Measurements from ENCODE around the gene SLC34A3.
"Not testable (repeated sequence)": the region's sequence is repeated elsewhere in the genome, so short reads cannot be mapped to it uniquely, and the experiment has no call there.

Gene SLC34A3

GRCh38 chr9:137255448-137256114, 24.9 kb downstream of the SLC34A3 start:
- peak in 1 of 2 donors; percentile 21 for DNase-seq (ENCODE audit: low read depth in 2 of 2)

DNA sequence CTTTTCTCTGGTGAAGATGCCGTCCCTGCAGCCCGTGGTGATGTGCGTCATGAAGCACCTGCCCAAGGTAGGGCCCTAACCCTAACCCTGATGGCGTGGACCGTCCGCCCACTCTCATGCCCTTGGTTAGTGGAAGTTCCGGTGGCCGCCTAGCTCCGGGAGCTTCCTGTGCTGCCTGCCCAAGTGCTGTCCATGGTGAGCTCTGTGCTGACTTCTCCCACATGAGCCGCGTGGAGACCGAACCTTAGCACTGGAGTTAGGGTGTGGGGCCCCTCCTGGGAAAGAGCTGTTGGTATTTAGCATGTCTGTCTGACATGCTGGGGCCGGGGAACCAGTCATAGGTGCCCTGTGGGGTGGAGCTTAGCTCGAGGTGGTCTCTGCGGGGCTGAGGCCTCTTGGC, 25.7 kb downstream of the SLC34A3 start:
- no peak for DNase-seq (ENCODE audit: low read depth in 2 of 2)

- no peak for DNase-seq (ENCODE audit: low read depth in 2 of 2)
Measured at GRCh38 chr9:137256856-137257255, 26.2 kb downstream of the SLC34A3 start.

GRCh38 chr9:137262173-137262908, 31.6 kb downstream of the SLC34A3 start:
- DNase-seq (ENCODE audit: low read depth in 2 of 2): not testable (repeated sequence)

DNA sequence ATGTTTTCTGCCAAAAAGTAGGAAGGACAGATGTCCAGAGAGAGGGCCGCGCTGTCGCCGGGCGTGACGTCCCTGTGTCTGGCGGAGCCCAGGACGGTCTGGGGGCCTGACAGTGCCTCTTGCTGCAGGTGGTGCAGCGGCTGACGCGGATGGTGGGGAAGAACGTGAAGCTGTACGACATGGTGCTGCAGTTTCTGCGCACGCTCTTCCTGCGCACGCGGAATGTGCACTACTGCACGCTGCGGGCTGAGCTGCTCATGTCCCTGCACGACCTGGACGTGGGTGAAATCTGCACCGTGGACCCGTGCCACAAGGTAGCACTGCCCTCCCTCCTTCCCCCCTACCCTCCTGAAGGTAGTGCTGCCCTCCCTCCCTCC, 32.2 kb downstream of the SLC34A3 start:
- DNase-seq (ENCODE audit: low read depth in 2 of 2): no peak

DNA sequence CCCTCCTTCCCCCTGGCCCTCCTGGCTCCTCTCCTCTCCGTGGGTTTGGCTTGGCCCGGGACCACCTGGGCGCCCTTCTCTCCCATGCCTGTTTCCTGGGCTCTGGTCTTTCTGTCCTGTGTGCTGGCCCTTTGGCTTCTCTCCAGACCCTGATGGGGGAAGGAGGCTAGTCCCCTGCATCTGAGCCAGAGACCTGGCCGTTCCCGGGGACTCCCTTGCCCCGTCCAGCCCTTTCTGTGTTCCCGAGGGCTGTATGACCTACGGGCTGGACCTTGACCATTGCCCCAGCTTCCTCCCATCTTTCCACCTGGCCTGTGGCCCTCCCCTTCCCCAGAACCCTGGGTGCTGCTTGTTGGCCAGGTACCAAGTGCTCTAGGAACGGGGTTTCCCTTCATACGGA, 32.8 kb downstream of the SLC34A3 start:
- no peak for DNase-seq (ENCODE audit: low read depth in 2 of 2)

- DNase-seq (ENCODE audit: low read depth in 2 of 2): no peak
Measured at GRCh38 chr9:137264067-137264466, 33.4 kb downstream of the SLC34A3 start.

DNA sequence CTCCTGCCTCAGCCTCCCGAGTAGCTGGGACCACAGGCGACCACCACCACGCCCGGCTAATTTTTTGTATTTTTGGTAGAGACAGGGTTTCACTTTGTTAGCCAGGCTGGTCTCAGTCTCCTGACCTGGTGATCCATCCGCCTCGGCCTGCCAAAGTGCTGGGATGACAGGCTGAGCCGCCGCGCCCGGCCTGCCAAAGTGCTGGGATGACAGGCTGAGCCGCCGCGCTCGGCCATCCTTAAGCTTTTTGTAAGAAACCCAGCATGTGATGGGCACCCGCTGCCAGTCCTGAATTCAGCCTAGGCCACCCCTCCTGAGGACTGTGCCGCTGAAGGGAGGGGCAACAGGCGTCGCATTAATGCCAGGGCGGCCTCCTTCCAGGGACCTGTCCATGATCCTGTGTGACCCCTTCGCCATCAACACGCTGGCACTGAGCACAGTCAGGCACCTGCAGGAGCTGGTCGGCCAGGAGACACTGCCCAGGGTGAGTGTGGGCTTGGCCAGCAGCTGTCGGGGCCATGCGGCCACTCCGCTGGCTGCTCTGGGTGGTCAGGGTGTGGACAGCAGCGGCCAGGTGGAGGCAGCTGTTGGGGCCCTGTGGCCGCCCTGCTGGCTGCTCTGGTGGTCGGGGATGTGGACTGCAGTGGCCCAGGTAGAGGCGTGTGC, 34.9 kb downstream of the SLC34A3 start:
- DNase-seq (ENCODE audit: low read depth in 2 of 2): no peak

GRCh38 chr9:137266162-137266527, 35.4 kb downstream of the SLC34A3 start:
- no peak for DNase-seq (ENCODE audit: low read depth in 2 of 2)

DNA sequence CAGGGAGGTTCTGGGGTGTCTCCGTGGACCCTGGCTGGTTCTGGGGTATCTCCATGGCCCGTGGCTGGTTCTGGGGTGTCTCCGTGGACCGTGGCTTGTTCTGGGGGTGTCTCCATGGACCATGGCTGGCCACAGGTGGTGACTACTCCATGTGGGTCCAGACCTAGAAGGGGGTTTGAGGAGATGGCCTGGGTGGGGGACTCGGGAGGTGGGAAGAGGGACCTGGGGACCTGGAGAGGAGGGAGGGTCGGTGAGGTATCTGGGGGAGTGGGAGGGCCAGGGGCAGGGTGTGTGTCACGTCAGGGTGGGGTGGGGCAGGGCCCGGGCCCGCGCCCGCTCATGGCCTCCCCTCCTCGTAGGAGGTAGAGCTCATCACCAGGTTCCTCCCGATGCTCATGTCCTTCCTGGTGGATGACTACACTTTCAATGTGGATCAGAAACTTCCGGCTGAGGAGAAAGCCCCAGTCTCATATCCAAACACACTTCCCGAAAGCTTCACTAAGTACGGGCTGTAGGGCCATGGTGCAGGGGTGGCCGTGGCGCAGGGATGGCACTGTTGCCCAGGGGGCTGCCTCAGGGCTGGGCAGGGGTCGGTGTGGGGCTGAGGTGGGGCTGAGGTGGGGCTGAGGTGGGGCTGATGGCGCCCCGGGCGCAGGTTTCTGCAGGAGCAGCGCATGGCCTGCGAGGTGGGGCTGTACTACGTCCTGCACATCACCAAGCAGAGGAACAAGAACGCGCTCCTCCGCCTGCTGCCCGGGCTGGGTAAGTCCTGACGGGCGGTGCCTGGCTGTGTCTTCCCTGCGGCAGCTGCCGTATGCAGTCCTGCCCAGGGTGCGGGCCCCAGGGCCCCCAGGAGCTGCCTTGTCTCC, 36.1 kb downstream of the SLC34A3 start:
- DNase-seq (ENCODE audit: low read depth in 2 of 2): no peak

DNA sequence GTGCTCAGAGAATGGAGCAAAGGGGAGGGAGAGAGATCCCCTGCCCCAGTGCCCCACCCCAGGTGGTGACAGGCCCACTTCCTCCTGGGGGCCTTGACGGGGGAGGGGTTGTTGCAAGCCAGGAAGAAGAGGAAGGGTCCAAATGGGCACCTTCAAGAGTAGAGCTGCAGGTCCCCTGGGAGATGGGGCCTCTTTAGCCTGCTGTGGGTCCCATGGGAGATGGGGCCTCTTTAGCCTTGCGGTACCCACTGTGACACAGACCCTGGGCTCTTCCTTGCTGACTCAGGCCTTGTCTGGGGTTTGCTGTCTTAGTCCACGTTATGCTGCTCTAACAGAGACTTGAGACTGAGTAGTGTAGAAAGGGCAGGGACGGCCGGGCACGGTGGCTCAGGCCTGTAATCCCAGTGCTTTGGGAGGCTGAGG, 37.2 kb downstream of the SLC34A3 start:
- no peak for DNase-seq (ENCODE audit: low read depth in 2 of 2)

GRCh38 chr9:137268538-137269201, 38.0 kb downstream of the SLC34A3 start:
- no peak for DNase-seq (ENCODE audit: low read depth in 2 of 2)

DNA sequence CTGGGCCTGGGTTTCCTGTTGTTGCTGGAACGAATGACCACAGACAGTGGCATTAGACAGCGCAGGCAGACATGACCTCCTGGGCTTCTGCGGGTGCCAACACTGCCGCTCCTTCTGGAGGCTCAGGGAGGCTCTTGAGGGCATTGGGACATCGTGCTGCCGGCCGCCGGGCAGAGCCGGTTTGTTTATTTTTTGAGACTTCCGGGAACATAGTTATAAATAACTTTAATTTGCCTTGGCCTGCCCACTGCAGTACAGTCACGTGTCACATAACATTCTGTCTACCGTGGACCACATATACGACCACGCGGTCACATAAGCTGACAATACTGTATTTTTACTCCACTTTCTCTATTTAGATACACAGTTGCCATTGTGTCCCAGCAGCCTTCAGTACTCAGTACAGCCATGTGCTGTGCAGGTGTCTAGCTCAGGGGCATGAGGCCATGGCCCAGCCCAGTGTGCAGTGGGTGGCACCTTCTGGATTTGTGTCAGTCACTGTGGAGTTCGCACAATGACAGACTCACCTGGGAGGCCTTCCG, 38.6 kb downstream of the SLC34A3 start:
- DNase-seq (ENCODE audit: low read depth in 2 of 2): no peak

GRCh38 chr9:137270929-137271695, 40.4 kb downstream of the SLC34A3 start:
- no peak for DNase-seq (ENCODE audit: low read depth in 2 of 2)

DNA sequence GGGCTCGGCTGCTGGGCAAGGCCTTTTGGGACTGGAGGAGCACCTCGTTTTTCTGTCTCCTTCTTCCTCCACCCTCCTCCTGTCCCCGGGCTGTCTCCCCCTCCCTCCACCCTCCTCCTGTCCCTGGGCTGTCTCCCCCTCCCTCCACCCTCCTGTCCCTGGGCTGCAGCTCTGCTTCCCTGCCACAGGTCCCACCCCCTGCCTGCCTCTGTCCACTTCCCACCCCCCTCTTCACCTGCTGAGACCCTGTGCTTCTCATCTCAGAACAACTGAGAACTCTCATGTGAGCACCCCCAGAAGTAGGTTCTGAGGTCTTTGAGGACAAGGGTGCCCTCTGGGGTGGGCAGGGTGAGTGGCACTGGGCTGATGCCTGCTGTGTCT, 41.0 kb downstream of the SLC34A3 start:
- no peak for DNase-seq (ENCODE audit: low read depth in 2 of 2)

DNA sequence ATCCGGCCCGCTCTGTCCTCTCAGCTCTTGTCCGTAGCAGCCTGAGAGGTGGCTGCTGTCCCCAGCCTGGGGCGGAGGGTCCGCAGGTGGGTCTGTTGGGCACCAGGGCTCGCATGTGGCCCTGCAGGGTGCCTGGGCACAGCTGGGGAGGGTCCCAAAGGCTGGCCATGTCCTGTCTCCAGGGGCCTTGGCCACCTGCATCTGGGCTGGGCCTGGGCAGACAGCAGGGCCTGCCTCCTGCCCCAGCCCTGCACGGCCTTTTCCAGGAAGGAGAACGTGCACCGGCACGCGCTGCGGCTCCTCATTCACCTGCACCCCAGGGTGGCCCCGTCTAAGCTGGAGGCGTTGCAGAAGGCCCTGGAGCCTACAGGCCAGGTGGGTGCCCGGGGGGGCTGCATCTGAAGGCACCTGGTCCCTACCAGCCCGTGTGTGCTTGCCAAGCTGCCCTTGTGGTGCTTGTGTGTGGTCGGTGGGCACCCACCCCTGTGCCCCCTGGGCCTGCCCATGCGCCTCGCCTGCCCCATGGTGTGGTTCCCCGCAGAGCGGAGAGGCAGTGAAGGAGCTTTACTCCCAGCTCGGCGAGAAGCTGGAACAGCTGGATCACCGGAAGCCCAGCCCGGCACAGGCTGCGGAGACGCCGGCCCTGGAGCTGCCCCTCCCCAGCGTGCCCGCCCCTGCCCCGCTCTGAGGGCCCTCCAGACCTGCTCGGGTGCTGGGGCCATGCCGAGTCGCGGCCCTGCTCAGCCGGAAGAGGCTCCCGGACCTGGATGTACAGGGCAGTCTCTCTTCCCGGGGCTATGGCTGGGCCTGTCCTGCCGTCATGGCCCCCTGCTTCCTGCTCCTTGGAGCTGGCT, 41.8 kb downstream of the SLC34A3 start:
- DNase-seq (ENCODE audit: low read depth in 2 of 2): no peak

DNA sequence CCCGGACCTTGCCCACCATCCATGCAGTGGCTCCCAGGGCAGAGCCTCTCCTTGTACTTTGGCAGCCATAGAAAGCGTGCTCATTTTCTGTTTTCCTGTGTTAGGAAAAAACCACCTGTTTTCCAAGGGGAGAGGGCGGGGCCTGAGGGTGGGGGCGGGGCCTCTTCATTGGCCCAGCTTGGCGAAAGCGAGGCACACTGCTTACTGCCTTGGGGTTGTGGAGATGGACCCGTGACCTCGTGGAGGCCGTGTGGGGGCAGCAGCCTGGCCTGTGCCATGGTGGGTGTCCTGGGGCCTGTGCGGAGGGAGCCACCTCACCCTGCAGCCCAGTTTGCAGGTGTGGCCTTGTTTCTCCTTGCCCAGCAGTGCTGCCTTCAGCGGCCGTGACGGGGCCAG, 42.4 kb downstream of the SLC34A3 start:
- DNase-seq (ENCODE audit: low read depth in 2 of 2): no peak

- DNase-seq (ENCODE audit: low read depth in 2 of 2): no peak
Measured at GRCh38 chr9:137273611-137274320, 43.1 kb downstream of the SLC34A3 start.

DNA sequence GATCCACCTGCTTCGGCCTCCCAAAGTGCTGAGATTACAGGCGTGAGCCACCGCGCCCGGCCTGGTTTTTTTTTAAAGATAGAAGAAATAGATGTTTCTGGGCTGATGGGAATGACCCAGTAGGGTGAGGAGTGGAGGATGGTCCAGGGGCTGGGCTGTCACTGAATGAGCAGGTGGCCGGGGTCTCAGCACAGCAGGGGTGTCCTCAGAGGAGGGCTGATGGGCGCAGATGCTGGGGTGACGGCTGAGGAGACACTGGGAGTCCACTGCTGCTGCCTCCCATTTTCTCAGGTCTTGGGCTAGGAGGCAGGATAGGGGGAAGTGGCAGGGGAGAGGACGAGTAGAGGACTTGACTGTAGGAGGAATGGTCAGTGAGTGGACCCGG, 44.5 kb downstream of the SLC34A3 start:
- DNase-seq (ENCODE audit: low read depth in 2 of 2): no peak

All from stimulated activated CD4-positive, alpha-beta T cell treated with anti-CD3 and anti-CD28 coated beads, Interleukin-4, amount 100 ng/mL, for 48 hours (primary cell).